Liver (tissue), 9 donors: ENCODE data around the gene KIFC3. TPM values are rescaled to one million over a fixed set of nuclear protein-coding genes. Genes with fewer than 3 reads are reported as not detected.

Source experiments
- DNase-seq: peaks from one replicate; pipeline ENCODE4 v3.0.0-alpha.2; 2017; ENCODE audit warnings: low spot score
- H3K27ac ChIP-seq, 2 donors: one replicate each; pipeline ENCODE4 v1.7.0; 2013; ENCODE audit warnings: inconsistent platforms in 2 of 2, low read length in 2 of 2, control low read depth in 1 of 2, low read depth in 1 of 2, mild to moderate bottlenecking in 1 of 2
- H3K27me3 ChIP-seq, 4 donors: one replicate each; pipeline versions ENCODE4 v1.6.1 to v1.7.0; 2013; ENCODE audit warnings: low read length in 3 of 4, inconsistent platforms in 1 of 4, mild to moderate bottlenecking in 1 of 4, moderate library complexity in 1 of 4; ENCODE audit not compliant: control insufficient read depth in 4 of 4, insufficient read depth in 4 of 4
- H3K36me3 ChIP-seq, 4 donors: one replicate each; pipeline versions ENCODE4 v1.6.1 to v1.7.0; 2013; ENCODE audit warnings: low read length in 3 of 4, mild to moderate bottlenecking in 3 of 4, low read depth in 1 of 4, moderate library complexity in 1 of 4; ENCODE audit not compliant: control insufficient read depth in 4 of 4, insufficient read depth in 3 of 4
- H3K4me1 ChIP-seq, 4 donors: one replicate each; pipeline versions ENCODE4 v1.6.1 to v1.7.0; 2013; ENCODE audit warnings: low read length in 3 of 4, mild to moderate bottlenecking in 3 of 4, moderate library complexity in 1 of 4; ENCODE audit not compliant: control insufficient read depth in 4 of 4, insufficient read depth in 4 of 4
- H3K4me3 ChIP-seq, 3 donors: one replicate each; pipeline versions ENCODE4 v1.6.1 to v1.7.0; 2013; ENCODE audit warnings: low read length in 3 of 3, control low read depth in 1 of 3, low read depth in 1 of 3, mild to moderate bottlenecking in 1 of 3
- H3K9ac ChIP-seq, 2 donors: one replicate each; pipeline ENCODE4 v1.7.0; 2013; ENCODE audit warnings: low read length in 2 of 2, mild to moderate bottlenecking in 2 of 2, moderate library complexity in 2 of 2, control low read depth in 1 of 2, low read depth in 1 of 2
- H3K9me3 ChIP-seq, 4 donors: one replicate each; pipeline versions ENCODE4 v1.6.1 to v1.7.0; 2013; ENCODE audit warnings: low read length in 3 of 4; ENCODE audit not compliant: control insufficient read depth in 4 of 4
- ATF3 ChIP-seq: IDR thresholded peaks from 2 replicates; pipeline ENCODE4 v1.6.1; 2016; ENCODE audit warnings: antibody characterized with exemption
- CTCF ChIP-seq: fragments of 150-350 bp; IDR thresholded peaks from 2 replicates; pipeline ENCODE4 v1.5.1; 2017; ENCODE audit warnings: improper control_type of control experiment, low read depth, low read length; ENCODE audit not compliant: missing input control
- FOXA1 ChIP-seq: IDR thresholded peaks from 2 replicates; pipeline ENCODE4 v1.6.1; 2016; ENCODE audit warnings: antibody characterized with exemption
- FOXA2 ChIP-seq: IDR thresholded peaks from 2 replicates; pipeline ENCODE4 v1.6.1; 2016; ENCODE audit warnings: antibody characterized with exemption
- GABPA ChIP-seq, 2 donors: IDR thresholded peaks in 1 of 2; conservative IDR thresholded peaks in 1 of 2; 2 replicates each; pipeline ENCODE4 v1.6.1; 2016; ENCODE audit warnings: antibody characterized with exemption in 2 of 2, mild to moderate bottlenecking in 1 of 2, moderate library complexity in 1 of 2
- HNF4A ChIP-seq, 2 donors: conservative IDR thresholded peaks; 2 replicates each; pipeline ENCODE4 v1.6.1; 2016; ENCODE audit warnings: antibody characterized with exemption in 2 of 2, mild to moderate bottlenecking in 2 of 2
- HNF4G ChIP-seq: IDR thresholded peaks from 2 replicates; pipeline ENCODE4 v1.6.1; 2016; ENCODE audit warnings: antibody characterized with exemption
- JUND ChIP-seq, 2 donors: IDR thresholded peaks; 2 replicates each; pipeline ENCODE4 v1.6.1; 2016; ENCODE audit warnings: antibody characterized with exemption in 2 of 2
- MAX ChIP-seq: IDR thresholded peaks from 2 replicates; pipeline ENCODE4 v1.6.1; 2016; ENCODE audit warnings: antibody characterized with exemption
- NR2F2 ChIP-seq: IDR thresholded peaks from 2 replicates; pipeline ENCODE4 v1.6.1; 2016; ENCODE audit warnings: antibody characterized with exemption
- RAD21 ChIP-seq, 2 donors: IDR thresholded peaks; 2 replicates each; pipeline ENCODE4 v1.6.1; 2016; ENCODE audit warnings: antibody characterized with exemption in 2 of 2, mild to moderate bottlenecking in 2 of 2
- REST ChIP-seq: IDR thresholded peaks from 2 replicates; pipeline ENCODE4 v1.6.1; 2016; ENCODE audit warnings: antibody characterized with exemption, mild to moderate bottlenecking
- RXRA ChIP-seq, 2 donors: IDR thresholded peaks; 2 replicates each; pipeline ENCODE4 v1.6.1; 2017 to 2018; ENCODE audit warnings: antibody characterized with exemption in 2 of 2, mild to moderate bottlenecking in 1 of 2
- SP1 ChIP-seq: IDR thresholded peaks from 2 replicates; pipeline ENCODE4 v1.6.1; 2018; ENCODE audit warnings: antibody characterized with exemption, mild to moderate bottlenecking
- TAF1 ChIP-seq: conservative IDR thresholded peaks from 2 replicates; pipeline ENCODE4 v1.6.1; 2016; ENCODE audit warnings: antibody characterized with exemption, mild to moderate bottlenecking
- YY1 ChIP-seq: IDR thresholded peaks from 2 replicates; pipeline ENCODE4 v1.6.1; 2016; ENCODE audit warnings: antibody characterized with exemption, mild to moderate bottlenecking
- ZBTB33 ChIP-seq: IDR thresholded peaks from 2 replicates; pipeline ENCODE4 v1.6.1; 2016; ENCODE audit warnings: antibody characterized with exemption
- WGBS: extraction: QIAGEN DNeasy Blood & Tissue Kit; methylation state at CpG from one replicate; pipeline ENCODE4 v1.1.7; 2013; 5-methylcytosine and 5-hydroxymethylcytosine counted together
- polyA plus RNA-seq, 2 donors: library from polyadenylated mRNA; stranded (reverse) in 1 of 2; unstranded in 1 of 2; fragments of 200-250 nt in 1 of 2; fragments of >200 nt in 1 of 2; fragmentation: Nextera tagmentation in 1 of 2; extraction: Ambion mirVana in 1 of 2; gene quantifications; one replicate each; pipeline versions ENCODE4 v1.2.1 to v1.2.3, GENCODE V29; 2013 to 2015
- total RNA-seq, 2 donors: library from RNA; depleted of rRNA; stranded (reverse); fragments of >200 nt; gene quantifications; one replicate each; pipeline ENCODE4 v1.2.3, GENCODE V29; 2014
- donor health status: healthy.
- donor health status: healthy.
- donor health status: healthy.
- donor health status: healthy.
- donor health status: healthy.

KIFC3 gene
- total and polyA plus RNA-seq, 4 donors: 16.5 to 103 (median 27.4) TPM

GRCh38 chr16:57722210-57722499 is 80.1 kb downstream of the KIFC3 start:
- TF ChIP-seq ZBTB33: no peak
- 94% methylated on average over 2 of the region's 2 CpGs for WGBS
- no peaks in the 10 kb centered on the region for H3K36me3 ChIP-seq
- H3K9ac ChIP-seq: no peak overlapping the region
- no peaks in the 10 kb centered on the region for H3K27me3 ChIP-seq
- no peak overlapping the region for H3K27ac ChIP-seq
- H3K4me3 ChIP-seq: no peak overlapping the region
- DNase-seq: no peak
- H3K4me1 ChIP-seq: peaks cover 0 to 3% (median 0%) of the 10 kb centered on the region in 4 donors
- no peaks in the 10 kb centered on the region for H3K9me3 ChIP-seq

GRCh38 chr16:57721356-57722209 is 80.7 kb downstream of the KIFC3 start:
- Histone ChIP-seq H3K36me3 (no peaks in the 10 kb centered on the region), H3K9me3 (no peaks in the 10 kb centered on the region), H3K27me3 (no peaks in the 10 kb centered on the region), H3K4me3 (no peak overlapping the region), H3K9ac (no peak overlapping the region), H3K4me1 (peaks cover 0 to 3% (median 0%) of the 10 kb centered on the region in 4 donors), H3K27ac (no peak overlapping the region)
- no peak for TF ChIP-seq RXRA (IDR thresholded peaks at IDR 0.05)
- TF ChIP-seq GABPA (IDR thresholded peaks at IDR 0.05 in 1 of 2, conservative IDR thresholded peaks at IDR 0.05 in 1 of 2): no peak
- no peak for TF ChIP-seq ATF3
- TF ChIP-seq TAF1: no peak
- TF ChIP-seq JUND (IDR thresholded peaks at IDR 0.05): no peak
- TF ChIP-seq FOXA1: no peak
- no peak for TF ChIP-seq RAD21 (IDR thresholded peaks at IDR 0.05)
- DNase-seq: no peak
- WGBS: 86% methylated on average over 17 of the region's 17 CpGs

GRCh38 chr16:57720142-57720575 is 82.1 kb downstream of the KIFC3 start:
- WGBS: 63% methylated on average over 3 of the region's 3 CpGs
- Histone ChIP-seq H3K9me3 (no peaks in the 10 kb centered on the region), H3K27ac (no peak overlapping the region), H3K4me3 (no peak overlapping the region), H3K36me3 (no peaks in the 10 kb centered on the region), H3K4me1 (peaks cover 0 to 3% (median 0%) of the 10 kb centered on the region in 4 donors), H3K9ac (no peak overlapping the region), H3K27me3 (no peaks in the 10 kb centered on the region)
- peak; percentile 92 to 97 for TF ChIP-seq RAD21 (IDR thresholded peaks at IDR 0.05)
- TF ChIP-seq GABPA (IDR thresholded peaks at IDR 0.05 in 1 of 2, conservative IDR thresholded peaks at IDR 0.05 in 1 of 2): no peak
- no peak for TF ChIP-seq YY1
- TF ChIP-seq NR2F2: no peak
- no peak for TF ChIP-seq FOXA2
- no peak for TF ChIP-seq ZBTB33
- no peak for TF ChIP-seq REST
- peak in 1 of 2 donors; percentile 26 for TF ChIP-seq HNF4A (conservative IDR thresholded peaks at IDR 0.05)
- peak; percentile 90 for TF ChIP-seq CTCF
- TF ChIP-seq HNF4G: no peak
- TF ChIP-seq SP1: no peak
- no peak for TF ChIP-seq TAF1
- TF ChIP-seq FOXA1: no peak
- TF ChIP-seq MAX: no peak
- peak in 1 of 2 donors; percentile 42 for TF ChIP-seq RXRA (IDR thresholded peaks at IDR 0.05)
- no peak for TF ChIP-seq JUND (IDR thresholded peaks at IDR 0.05)
- peak; percentile 84 for DNase-seq
